Measurements from ENCODE around the gene POP7.

- TF ChIP-seq CTCF (IDR thresholded peaks at IDR 0.05): no peak
- TF ChIP-seq POLR2A (IDR thresholded peaks at IDR 0.05): no peak
Observed at GRCh38 chr7:100676501-100677306, 29.2 kb upstream of the POP7 start.

Measured in right lobe of liver (tissue), 4 donors.